NCI-H446 treated with DMSO at 0.1 percent for 48 hours (cell line): ENCODE measurements around the gene RNU5B-1.

ENCODE experiments used
- DNase-seq: peaks from one replicate; lab custom pipeline; 2025; lab: John Stamatoyannopoulos, UW

RNU5B-1 gene

DNA sequence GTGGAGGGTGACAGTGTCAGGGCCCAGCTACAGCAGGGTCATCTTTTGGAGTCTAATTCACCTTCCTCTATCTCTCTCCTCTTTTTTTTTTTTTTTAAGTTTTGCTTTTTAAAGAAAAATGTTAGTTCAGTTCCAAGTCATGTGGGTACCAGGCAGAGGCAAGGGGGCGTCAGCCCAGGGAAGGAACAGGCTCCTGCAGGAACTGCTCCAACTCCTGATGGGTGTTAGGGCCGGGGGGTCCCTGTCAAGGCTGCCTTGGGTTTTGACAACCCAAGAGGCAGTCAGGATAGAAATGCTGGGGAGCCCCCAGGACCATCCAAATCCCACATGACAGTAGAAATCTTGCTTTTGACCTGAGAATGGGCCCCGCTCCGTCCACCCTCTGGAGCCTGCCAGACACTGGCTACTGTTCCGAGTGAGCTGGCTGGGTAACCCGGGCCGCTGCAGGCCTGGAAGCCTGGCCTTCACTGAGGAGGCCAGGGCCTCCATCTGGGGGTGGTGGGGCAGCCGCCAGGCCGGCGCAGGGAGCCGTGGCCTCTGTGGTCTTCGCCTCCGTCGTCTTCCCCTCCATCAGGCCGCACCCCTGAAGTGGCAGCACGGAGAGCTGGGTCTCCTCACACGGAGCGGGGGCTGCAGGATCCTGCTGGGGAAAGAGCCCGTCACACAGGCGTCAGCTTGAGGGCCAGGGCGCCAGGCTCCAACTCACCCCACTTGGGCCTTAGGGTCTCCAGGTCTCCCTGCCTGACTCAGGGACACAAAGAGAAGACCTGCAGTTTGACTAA is 24.2 kb downstream of the RNU5B-1 start:
- no peak for DNase-seq

DNA sequence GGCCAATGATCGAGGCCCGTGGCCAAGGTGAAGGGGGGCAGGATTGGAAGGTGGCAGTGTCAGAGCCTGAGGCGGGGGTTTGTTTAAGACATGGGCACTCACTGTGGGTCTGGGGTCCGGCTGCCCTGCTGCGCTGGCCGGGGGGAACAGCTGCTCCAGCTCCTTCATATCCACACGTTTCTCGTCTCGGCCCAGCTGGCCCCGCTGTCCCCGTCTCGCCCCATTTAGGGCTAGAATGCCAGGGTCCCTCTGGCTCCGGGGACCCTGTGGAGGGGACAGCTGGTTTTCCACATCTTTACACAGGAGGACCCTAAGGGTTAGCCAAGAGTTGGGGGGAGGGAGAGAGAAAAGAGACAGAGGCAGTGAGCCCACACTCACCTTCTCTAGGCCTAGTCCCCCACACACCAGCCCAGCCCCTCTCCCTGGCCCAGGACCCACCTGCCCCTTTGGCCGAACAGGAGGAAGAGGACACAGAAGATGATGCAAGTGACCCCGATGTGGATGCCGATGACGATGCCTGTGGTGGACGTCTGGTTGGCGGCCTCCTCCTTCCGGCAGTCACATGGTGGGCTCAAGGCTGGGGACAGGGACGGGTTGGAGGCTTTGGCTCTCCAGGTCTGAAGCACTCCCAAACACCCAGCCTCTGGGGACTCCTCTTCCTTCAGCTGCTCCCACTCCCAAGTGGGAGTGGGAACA is 25.0 kb downstream of the RNU5B-1 start:
- no peak for DNase-seq

DNA sequence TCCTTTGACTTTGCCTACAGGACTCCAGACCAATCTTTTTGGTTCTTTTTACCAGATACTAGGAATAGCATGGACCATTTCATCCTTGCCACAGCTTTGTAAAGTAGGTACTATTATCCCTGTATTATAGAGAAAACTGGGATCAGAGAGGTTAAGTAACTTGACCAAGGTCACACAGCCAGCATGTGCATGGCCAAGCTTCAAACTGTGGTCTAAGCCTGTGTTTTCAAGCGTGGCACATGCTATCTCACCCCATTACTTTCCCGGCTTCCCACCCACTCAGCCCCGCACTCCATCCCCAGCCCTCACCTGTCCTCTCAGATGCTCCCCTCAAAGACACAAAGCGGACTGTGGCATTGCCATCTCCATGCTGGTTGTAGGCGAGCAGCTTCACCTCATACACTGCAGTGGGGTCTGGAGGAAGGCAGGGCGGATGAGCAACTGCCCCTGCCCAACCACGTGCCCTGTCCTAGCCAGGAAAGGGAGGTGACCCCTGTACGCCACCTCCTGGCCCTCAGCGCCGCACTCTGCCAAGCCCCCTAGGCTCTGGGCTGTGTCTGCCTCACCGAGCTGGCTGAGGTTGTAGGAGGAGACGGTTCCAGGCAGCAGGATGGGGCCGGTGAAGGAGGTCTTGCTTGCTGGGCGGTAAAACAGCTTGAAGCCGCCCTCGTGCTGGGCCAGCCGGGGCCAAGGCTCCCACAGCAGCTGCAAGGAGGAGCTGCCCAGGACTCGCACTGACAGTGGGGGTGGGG is 25.7 kb downstream of the RNU5B-1 start:
- no peak for DNase-seq

DNA sequence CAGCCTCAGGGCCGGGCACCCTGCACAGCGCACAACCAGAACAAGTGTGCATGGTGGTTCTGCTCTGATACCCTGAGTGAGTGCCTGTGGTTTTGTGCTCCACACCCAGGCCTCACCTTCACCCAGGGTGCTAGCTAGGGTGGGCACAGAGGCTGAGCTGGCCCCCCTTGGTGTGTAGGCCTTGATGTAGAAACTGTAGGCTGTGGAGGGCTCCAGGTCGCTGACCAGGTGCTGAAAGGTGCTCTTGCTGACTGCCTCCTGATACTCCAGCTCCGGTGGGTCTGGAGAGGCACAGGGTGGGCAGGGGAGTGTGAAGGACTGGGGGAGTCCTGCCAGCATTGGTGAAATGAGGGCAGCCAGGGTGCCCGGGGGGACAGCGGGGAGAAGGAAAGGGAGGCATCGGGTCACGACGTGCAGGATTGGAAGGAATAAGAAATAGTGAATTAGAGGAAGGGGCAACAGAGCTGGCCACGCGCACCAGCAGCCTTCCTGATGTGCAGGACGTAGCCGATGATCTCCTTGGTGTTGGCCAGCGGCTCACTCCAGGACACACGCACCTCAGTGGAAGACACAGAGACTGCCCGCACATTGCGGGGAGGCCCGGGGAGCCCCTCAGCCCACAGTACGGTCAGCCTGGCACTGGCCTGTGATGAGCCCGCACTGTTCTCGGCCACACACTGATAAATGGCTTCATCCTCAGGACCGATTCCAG is 26.6 kb downstream of the RNU5B-1 start:
- no peak for DNase-seq

DNA sequence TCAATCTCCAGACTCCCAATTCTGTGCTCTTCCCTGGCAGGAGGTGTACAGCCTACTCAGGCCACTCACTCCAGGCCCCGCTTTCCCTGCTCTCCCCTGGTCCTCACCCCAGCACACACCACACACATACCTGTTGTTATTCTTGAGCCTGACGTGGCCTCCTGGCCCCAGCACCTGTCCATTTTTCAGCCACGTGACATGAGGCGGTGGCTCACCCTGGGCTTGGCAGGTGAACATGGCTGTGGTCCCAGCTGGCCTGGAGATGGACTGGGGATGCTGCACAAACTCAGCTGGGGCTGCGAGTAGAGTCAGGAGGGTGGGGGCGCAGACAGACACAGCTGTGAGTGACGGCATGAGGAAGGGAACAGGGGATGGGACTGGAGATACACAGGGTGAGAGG is 27.3 kb downstream of the RNU5B-1 start:
- no peak for DNase-seq

DNA sequence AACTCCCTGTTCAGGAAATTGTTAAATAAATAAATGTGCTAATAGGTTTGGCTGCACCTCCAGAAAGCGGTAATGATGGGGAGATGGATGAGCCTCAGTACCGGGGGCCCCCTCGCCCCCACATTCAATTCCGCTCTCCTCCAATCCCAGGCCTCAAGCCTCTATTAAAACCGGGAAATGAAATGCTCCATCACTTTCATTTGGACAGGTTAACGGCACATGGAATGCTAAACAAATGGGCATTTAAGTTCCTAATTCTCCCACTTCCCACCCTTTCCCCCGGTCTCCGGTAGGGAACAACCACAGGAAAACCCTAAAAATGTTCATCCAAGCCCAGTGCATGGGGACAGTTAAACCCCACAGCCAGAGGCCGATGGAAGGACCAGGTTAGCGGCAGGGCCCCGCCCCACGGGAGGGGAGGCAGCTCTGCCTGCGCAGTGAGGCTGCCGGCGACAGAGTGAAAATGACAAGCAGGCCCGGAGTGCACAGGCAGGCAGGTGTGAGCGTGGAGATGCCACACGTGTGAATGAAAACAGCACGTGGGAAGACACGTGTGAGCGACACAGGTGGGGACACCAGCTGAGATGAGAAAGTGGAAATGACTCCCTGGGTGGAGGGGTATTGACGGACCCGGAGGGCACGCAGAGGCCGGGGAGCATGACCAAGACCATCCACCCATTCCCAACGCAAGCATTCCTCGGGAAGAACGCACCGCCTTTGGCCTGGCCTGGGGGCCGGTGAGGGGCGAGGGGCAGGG is 28.1 kb downstream of the RNU5B-1 start:
- DNase-seq: no peak

DNA sequence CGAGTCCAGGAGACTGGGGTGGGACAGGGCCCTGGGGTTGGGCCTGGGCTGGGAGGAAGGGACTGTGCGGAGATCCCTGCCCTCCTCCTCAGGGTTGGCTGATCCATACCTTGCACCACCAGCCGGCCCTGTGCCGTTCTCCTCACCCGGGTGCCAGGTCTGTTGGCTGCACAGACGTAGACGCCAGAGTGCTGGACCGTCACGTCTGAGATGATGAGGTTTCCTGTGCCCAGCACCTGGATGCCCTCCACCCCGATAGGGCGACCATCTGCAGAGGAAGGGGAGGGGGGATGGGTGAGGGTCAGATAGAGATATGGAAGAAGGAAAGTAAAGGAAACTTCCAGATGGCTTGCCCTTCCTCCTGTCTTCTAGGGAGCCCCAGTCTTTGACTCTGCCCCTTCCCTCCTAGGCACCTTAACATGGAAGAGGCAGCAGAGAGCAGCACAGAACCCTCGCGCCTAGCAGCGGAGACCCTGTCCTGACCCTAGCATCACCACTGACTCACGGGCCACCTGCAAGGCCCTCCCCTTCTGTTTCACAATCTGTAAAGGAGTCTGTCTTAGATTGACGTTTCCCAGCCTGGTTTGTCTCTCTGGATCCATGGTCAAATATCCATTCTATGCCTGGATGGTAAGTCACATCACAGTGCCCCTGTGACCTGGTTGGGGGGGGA is 28.8 kb downstream of the RNU5B-1 start:
- no peak for DNase-seq

DNA sequence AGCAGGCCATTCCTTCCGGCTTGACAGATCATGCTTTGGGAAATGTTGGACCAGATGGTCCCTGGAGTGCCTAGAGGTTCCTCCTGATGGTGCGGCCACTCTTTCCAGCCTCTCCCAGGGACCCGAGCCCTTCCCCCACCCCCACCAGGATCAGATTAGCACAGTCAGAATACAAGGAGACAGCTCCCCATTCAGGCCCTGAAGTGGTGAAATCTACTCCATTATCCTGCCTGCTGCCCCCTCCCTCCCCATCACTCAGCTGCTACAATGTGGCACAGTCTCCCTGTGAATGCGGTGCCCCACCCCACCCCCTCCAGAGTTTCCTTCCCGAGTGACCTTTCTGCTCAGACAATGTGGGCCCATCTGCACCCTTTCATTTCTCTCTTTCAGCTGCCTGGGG is 29.4 kb downstream of the RNU5B-1 start:
- no peak for DNase-seq

DNA sequence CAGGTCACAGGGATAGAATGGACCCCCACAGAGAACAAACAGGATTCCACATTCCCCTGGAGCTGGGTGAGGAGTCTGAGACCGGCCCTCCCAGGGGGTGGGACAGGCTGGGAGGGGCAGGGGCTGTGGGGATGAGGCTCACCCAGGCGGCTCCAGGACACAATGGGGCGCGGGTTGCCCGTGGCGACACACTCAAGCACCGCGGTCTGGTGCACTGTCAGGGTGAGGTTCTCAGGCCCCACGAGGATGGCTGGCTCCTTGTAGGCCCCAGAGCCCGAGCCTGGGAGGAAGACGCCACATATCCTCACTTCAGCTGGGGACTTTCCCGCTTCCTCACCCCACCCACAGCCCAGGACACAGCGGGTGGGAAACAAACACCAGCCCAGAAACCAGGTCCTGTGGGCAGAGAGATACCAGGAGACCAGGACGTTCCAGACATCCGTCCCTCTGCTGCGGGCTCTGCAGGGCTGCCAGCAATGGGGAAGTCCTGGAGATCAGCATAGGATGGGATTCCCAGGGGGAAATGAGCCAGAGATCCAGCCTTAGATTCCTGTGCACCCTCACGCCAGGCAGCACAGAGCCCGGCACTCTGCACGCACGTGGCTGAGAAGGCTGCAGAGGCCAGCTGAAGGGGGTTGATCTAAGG is 30.2 kb downstream of the RNU5B-1 start:
- no peak for DNase-seq

DNA sequence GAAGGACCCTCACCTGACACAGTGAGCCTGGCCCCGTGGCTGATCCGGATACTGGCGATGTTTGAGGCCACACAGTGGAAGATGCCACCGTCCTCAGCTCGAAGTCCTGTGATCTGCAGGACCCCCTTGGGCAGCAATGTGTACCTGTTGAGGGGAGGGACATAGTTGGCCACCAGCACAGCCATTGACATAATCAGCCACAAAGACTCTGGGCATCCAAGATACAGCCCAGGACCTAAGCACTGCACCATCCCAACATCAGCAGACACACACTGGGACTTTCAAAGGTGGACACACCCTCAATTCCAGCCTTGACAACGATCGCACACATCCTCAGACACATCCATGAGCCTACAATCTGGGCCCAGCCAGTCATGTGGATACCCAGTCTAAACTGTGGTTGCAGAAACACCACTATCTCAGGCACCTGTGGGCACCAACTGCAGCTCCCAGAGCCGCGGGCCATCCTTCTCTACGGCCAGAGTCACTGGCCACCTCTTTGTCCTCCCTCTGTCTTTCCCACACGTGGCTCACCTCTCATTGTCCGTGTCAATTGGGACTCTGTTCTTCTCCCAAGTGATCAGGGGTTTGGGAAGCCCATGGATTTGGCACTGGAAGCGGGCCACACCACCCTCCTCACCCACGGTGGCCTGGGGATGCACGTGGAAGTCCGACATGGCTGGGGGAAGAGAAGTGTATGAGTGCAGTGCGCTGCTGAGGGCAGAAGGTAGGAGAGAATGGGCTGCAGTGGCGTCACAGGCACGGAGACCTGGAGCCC is 31.0 kb downstream of the RNU5B-1 start:
- DNase-seq: no peak

DNA sequence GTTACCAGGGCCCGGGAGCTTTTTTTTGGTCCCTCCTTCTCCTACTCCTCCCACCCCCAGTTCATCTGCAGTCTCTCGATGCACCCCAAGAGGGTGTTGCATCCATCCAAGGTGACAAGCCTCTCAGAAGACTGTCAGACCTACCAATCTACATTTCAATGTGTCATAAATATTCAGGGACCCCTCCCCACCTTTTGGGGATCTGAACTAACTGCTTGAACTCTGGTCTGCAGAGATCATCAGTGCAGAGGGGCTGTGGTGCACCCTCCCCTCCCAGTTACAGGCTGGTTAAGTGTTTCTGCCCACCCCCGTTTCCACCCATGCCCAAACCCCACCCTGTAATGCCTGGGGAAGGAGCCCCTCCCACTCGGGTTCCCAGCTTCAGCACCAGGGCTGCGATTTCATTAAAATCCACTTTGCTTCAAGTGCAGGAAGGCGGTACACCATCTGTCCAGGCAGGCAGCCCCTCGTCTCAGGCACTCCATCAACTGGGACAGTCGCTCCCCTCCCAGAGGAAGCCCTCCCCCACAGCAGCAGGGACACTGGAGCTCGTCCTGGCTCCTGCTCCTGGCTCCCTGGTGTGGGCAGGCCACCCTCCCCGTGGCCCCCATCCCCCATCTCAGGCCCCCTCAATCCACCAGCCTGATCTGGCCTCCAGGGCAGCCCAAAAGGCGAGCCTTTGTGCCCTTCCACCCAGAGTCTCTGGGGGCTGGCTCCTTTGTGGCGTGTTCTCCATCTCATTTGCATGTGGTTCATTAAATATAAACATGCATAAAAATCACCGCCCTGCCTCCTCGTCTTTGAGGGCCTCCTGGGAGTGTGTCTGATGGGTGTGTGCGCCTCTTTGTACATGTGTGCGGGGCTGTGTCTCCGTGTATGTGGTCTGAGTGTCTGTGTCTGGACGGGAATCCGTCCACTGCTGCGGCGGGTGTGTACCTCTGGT is 32.3 kb downstream of the RNU5B-1 start:
- no peak for DNase-seq

DNA sequence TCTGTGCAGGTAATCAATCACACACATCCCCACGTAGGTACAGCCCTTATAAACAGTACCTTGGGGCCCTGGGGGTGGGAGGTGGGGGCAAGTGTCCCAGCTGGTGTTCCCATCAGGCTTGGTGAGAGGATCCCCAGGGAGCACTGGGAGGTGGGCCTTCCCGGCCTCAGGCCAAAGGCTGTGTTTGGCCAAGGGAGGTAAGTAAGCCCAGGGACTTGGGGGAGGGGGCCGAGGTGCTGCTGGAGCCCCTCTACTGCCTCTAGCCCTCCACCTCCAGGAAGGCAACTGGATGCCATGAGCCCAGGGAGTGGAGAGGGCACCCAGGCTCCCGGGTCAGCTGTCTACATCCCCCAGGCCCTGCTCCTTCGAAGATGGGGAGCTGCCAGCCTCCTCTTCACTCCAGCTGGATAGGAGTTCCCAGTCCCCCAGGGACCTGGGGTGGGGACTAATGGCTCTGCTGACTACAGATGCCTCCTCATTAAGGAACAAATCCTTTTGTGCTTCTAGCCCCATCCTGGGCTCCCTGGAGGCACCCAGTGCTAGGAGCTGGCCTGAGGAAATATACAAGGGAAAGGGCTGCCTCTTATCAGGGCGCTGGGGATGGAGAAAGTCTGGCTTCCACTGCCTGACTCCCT is 33.1 kb downstream of the RNU5B-1 start:
- no peak for DNase-seq

DNA sequence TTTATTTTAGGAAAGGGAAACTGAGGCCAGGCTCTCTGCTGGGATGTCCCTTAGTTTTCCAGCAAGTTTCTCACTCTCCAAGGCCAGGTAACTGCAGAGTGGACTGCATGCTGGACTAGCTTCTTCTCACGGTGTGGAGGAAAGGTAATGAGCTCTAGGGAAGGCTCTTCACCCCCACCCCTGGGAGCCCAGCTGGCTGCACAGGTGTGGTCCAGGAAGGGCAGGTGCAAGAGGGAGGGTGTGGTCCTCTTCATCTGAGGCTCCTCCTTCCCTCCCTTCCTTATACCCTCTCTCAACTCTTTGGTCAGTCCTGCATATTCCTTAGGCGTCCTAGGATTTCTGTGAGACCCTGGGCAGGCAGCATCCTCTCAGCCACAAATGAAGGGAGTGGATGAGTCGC is 33.9 kb downstream of the RNU5B-1 start:
- DNase-seq: no peak

DNA sequence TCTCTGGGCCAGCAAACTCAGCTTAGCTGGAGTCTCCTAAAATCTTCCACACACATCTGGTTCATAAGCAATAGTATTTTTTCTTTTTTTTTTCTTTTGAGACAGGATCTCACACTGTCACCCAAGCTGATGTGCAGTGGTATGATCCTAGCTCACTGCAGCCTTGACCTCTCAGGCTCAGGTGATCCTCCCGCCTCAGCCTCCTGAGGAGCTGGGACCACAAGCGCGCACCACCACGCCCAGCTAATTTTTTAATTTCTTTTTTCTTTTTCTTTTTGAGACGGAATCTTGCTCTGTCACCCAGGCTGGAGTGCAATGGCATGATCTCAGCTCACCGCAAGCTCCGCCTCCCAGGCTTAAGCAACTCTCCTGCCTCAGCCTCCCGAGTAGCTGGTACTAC is 34.3 kb downstream of the RNU5B-1 start:
- no peak for DNase-seq

DNA sequence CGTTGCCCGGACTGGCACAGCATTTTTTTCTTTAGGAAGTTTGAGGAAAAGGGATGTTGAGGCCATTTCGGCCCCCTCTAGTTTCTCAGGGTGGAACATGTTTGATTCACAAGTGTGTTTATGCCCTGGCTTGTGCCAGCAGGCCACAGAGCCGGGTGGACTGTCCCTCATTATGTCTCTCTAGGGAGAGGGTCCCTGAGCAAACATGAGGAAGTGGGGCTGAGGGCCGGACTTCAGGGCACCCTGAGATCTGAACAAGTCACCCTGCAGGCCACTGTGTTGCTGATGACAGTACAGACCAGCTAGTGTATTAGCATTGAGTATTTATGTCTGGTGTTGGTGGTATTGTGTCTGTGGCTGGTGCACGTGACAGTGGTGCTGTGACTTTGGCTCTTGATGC is 34.9 kb downstream of the RNU5B-1 start:
- DNase-seq: no peak

DNA sequence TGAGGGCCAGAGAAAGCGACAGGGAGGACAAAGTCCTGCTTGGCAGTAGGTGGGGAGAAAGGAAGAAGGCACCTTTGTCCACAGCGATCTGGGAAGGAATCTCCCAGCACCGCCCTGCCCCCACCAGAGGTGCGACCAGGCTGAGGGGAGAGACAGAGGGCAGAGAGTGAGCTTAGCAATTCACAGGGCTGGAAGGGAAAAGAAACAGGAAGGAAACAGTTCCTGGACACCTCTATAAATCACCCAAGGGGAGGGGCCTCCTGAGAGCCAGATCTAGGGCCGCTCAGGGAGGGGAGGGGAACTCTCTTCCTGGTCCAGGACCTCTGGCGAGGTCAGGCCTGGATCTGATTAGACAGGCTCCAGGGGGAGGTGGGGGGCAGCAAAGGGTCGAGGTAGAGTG is 35.4 kb downstream of the RNU5B-1 start:
- DNase-seq: no peak

DNA sequence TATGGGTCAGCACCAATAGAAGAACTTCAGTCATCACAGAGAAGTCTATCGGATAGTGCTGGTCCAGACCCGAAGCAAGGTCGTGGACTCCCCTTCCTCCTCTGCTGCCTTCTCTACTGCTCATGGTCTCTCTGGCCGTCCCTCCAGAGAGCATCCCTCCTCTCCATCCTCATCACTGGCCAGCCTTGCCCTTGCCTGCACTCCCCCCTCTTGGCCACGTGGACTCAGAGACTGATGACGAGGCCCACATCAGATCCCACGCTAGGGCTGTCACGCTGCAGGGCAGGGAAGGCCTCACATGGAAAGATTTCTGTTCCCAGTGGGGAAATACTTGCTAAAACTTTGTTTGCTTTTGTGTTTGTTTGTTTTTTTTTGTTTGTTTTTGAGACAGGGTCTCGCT is 38.0 kb downstream of the RNU5B-1 start:
- no peak for DNase-seq

DNA sequence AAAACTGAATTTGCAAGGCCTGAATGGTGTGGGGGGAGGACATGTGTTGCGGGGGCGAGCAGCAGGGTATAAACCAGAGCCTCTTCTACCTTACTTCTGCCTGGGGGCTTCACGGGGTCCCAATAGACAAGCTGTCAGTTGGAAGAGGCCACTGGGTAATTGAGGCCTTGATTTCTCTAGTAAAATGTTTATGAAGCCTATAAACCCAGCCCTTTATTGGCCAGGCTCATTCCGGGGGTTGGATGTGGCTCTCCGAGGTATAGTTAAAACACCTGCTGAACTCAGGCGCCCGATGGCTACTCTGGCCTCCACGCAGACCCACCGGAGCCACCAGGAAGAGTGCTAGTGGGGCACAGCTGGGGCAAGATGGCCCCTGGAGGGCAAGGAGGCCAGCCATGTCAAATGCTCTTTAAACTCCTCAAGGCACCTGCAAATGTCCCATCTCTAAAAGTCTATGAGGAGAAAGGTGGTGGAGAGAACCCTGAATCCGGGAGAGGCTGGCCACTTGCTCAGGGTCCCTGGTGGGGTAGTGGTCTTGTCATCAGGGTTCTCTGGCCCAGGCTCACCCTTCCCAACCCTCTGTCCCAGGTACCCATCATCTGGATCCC is 39.0 kb downstream of the RNU5B-1 start:
- DNase-seq: no peak
